PC-9 (cell line): ENCODE data around the gene CDK3.

Source experiments
- EZH2 ChIP-seq: fragments of 200-600 bp; sonication (generic); IDR thresholded peaks from 2 replicates; pipeline ENCODE4 v1.8.0; 2017; ENCODE audit warnings: antibody characterized with exemption, low read depth
- TF ChIP-seq, protein P1 (sequence below): fragments of 200-600 bp; sonication (generic); conservative IDR thresholded peaks from 2 replicates; pipeline ENCODE4 v1.6.1; 2017; ENCODE audit warnings: mixed run types, antibody characterized with exemption, mild to moderate bottlenecking, moderate library complexity

DNA sequence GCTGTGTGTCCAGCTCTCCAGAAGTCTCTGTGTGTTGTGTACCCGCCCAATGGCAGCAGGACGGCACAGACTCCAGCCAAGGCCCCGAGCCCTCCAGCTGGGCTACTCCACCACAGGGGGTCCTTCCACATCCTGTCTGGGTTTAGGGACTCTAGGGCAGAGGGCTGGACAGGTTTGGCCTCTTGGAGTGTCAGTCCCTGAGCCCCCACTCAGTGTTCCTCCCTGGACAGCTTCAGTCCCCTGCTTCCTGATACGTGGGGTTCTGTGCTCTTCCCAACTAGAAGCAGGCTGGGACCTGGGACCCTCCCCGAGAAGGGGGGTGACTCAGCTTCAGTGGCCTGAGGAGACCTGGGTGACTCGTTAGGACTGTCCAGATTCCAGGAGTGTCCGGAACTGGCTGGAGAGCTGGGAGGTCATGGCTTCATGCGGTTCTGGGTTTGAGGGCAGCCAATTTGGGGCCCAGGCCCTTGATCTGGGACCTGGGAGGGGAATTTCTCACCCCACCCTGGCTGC is 4.2 kb downstream of the CDK3 start:
- TF ChIP-seq, protein P1, sequence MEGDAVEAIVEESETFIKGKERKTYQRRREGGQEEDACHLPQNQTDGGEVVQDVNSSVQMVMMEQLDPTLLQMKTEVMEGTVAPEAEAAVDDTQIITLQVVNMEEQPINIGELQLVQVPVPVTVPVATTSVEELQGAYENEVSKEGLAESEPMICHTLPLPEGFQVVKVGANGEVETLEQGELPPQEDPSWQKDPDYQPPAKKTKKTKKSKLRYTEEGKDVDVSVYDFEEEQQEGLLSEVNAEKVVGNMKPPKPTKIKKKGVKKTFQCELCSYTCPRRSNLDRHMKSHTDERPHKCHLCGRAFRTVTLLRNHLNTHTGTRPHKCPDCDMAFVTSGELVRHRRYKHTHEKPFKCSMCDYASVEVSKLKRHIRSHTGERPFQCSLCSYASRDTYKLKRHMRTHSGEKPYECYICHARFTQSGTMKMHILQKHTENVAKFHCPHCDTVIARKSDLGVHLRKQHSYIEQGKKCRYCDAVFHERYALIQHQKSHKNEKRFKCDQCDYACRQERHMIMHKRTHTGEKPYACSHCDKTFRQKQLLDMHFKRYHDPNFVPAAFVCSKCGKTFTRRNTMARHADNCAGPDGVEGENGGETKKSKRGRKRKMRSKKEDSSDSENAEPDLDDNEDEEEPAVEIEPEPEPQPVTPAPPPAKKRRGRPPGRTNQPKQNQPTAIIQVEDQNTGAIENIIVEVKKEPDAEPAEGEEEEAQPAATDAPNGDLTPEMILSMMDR, result no peak
- no peak for TF ChIP-seq EZH2
